GM10248 (cell line): ENCODE results near the gene GFOD1.
"Not testable (repeated sequence)": the region's sequence is repeated elsewhere in the genome, so short reads cannot be mapped to it uniquely, and the experiment has no call there.

Experiments used
- CTCF ChIA-PET: fragments of 300-600 bp; sonication (Branson Sonifier 250); formaldehyde crosslinking; extraction: SDS; loops from one replicate; lab custom pipeline; 2021; ENCODE audit warnings: antibody characterized with exemption; lab: Yijun Ruan, JAX
- POLR2A ChIA-PET: fragments of 350-650 bp; sonication (Branson Sonifier 250); formaldehyde crosslinking; extraction: SDS; loops from one replicate; lab custom pipeline; 2020; ENCODE audit warnings: antibody characterized with exemption; lab: Yijun Ruan, JAX
- DNase-seq: peaks from one replicate; pipeline ENCODE4 v3.0.0; 2012; ENCODE audit errors: extremely low spot score
- TF ChIP-seq, protein P1 (sequence below): IDR thresholded peaks from 2 replicates; pipeline ENCODE4 v1.5.1; 2012; ENCODE audit warnings: mild to moderate bottlenecking, low read depth; ENCODE audit errors: extremely low read depth, missing control alignments, control extremely low read depth

The GFOD1 gene

DNA sequence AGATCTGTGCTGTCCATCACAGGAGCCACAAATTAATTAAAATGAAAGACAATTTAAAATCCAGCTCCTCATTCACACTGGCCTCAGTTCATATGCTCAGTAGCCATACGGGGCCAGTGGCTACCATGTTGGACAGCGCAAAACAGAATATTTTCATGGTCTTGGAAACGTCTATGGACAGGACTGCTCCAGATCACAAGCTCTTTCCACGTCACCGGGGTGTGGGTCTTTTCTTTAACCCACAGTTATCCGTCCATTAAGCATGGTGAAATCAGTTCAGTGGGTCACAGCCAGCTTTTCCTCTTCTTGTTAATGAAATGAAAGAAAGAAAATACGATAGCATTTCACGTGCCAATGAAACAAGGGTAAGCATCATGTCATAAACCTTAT is 24.1 kb downstream of the GFOD1 start:
- ChIA-PET POLR2A (no interaction called here), CTCF (interaction anchor here (0.9 to 1.8 kb wide), 6 partner anchors 9 to 110 kb away, joined by 3 read pairs; no protein-coding TSS in a partner anchor)
- TF ChIP-seq, protein P1, sequence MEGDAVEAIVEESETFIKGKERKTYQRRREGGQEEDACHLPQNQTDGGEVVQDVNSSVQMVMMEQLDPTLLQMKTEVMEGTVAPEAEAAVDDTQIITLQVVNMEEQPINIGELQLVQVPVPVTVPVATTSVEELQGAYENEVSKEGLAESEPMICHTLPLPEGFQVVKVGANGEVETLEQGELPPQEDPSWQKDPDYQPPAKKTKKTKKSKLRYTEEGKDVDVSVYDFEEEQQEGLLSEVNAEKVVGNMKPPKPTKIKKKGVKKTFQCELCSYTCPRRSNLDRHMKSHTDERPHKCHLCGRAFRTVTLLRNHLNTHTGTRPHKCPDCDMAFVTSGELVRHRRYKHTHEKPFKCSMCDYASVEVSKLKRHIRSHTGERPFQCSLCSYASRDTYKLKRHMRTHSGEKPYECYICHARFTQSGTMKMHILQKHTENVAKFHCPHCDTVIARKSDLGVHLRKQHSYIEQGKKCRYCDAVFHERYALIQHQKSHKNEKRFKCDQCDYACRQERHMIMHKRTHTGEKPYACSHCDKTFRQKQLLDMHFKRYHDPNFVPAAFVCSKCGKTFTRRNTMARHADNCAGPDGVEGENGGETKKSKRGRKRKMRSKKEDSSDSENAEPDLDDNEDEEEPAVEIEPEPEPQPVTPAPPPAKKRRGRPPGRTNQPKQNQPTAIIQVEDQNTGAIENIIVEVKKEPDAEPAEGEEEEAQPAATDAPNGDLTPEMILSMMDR = no peak
- DNase-seq = no peak

DNA sequence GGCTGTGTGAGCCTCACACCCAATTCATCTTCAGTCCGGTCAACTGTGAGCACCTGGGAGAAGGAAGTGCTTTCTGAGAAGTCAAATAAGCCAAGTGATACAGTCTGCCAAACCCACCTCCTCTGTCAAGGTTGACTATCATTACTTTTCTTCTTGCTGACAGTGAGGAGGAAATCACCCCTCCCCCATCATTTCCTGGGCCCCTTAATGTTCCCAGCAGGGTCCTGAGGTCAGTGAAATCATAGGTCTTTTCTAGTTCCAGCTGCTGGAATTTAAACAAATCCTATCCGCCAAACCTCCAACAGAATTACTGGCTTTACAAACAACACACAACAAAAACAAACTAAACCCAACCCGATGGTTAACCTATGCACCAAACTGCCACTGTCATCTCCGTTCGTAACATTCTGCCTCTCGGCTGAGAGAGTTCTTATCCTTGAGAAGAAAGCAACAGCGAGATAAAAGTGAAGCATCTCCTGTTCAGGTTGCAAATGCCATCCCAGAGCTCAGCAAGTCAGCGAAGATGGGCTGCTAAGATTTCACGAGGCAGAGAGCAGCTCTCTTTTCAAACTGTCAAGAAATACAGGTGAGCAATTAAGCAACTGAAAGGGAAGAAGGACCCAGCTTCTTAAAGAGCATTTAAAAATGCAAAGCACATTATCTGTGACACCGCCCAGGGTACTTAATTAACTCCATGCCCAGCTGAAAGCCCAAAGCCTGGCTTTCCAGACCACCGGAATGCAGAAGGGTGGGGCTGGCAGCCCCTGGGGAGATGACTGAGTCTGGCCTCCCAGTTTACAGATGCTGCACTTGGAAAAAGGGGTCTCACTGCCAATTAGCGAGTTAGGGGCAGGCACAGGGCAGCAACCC is 24.7 kb downstream of the GFOD1 start:
- TF ChIP-seq, protein P1 = no peak
- CTCF ChIA-PET = interaction anchor here (0.9 to 1.8 kb wide), 7 partner anchors 8 to 110 kb away, joined by 3 read pairs; no protein-coding TSS in a partner anchor
- POLR2A ChIA-PET = interaction anchor here (0.5 kb wide), 1 partner anchor 18 kb away, joined by 5 read pairs; no protein-coding TSS in a partner anchor
- no peak for DNase-seq

DNA sequence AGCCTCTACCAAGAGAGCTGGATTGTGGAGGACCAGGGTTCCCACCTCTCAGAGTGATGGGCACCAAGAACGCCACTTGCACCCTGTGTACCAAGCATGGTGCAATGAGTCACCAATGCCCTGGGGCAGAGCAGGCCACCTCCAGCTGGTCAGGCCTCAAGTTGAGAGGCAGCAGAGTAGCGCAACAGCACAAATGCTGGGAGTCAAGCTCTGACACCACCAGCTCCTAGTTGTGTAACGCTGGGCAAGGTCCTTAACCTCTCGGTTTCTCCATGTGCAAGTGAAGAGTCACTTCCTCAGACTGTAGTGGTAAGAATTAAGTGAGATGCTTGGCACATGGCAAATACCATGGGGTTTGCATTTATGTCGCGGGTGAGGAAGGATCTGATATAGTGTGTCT is 25.6 kb downstream of the GFOD1 start:
- ChIA-PET POLR2A (interaction anchor here (0.9 kb wide), 1 partner anchor 26 kb away, joined by 3 read pairs; the partner anchor contains the start of gene GFOD1), CTCF (interaction anchor here (0.7 to 1.8 kb wide), 7 partner anchors 10 to 60 kb away, joined by 3 to 5 read pairs (median 3); partner anchors contain the start of gene GFOD1)
- TF ChIP-seq, protein P1 = no peak
- no peak for DNase-seq

DNA sequence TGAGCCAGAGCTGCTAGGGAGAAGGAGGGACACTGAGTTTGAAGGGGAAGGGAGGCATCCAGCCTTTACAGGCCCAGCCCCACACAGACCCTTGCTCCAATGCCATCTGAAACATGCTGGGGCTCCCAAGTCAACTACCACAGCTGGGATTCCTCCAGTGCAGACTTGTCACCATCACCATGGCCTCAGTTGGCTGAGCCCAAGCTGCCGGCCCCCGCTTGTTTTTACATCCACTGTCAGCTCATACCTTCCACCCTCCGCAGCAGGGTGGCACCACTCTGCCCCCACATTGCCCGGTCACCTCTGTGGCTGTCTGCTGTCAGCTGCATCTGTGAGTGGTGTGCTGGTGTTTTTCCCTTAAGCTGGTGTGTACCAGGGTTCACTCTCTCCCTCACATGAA is 26.1 kb downstream of the GFOD1 start:
- no peak for DNase-seq
- TF ChIP-seq, protein P1 = no peak
- POLR2A ChIA-PET = interaction anchor here (0.9 kb wide), 1 partner anchor 26 kb away, joined by 3 read pairs; the partner anchor contains the start of gene GFOD1
- CTCF ChIA-PET = interaction anchor here (0.7 to 1.6 kb wide), 6 partner anchors 9 to 60 kb away, joined by 3 to 5 read pairs (median 3); partner anchors contain the start of gene GFOD1

DNA sequence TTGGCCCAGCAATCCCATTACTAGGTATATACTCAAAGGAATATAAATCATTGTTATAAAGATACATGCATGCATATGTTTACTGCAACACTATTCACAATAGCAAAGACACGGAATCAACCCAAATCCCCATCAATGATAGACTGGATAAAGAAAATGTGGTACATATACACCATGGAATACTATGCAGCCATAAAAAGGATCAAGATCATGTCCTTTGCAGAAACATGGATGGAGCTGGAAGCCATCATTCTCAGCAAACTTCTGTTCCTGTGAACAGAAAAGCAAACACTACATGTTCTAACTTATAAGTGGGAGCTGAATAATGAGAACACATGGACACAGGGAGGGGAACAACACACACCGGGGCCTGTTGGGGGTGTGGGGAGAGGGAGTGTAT is 27.1 kb downstream of the GFOD1 start:
- CTCF ChIA-PET = interaction anchor here (0.9 to 1.6 kb wide), 2 partner anchors 13 to 27 kb away, joined by 3 to 4 read pairs; partner anchors contain the start of gene GFOD1
- POLR2A ChIA-PET, DNase-seq: not testable (repeated sequence)

DNA sequence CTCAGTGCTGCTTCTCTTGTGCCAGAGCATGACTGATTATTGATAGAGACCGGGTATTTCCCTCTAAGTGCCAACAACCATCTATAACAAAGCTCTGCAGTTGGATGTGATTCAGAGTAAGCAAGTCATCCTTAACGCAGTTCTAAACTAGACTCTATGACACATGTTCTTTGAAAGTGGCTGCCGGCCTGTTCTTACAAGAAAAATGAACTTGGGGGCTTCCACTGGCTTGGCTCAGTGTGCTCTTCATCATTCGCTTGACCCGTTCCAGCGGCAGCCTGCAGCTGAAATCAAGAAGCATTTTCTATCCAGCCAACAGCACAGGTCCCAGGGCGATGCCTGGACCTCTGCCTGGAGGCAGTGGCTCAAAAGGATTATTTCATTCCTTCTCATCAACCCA is 29.8 kb downstream of the GFOD1 start:
- TF ChIP-seq, protein P1 = no peak
- CTCF ChIA-PET = interaction anchor here (0.9 to 5.6 kb wide), 6 partner anchors 9 to 117 kb away, joined by 3 to 31 read pairs (median 6); partner anchors contain the start of gene SIRT5
- no peak for DNase-seq
- POLR2A ChIA-PET = no interaction called here
